SW480 (cell line): ENCODE results near the gene SUCLG2.
"Not testable (repeated sequence)": the region's sequence is repeated elsewhere in the genome, so short reads cannot be mapped to it uniquely, and the experiment has no call there.

Source experiments
- DNase-seq: peaks from one replicate; pipeline ENCODE4 v3.0.0-alpha.2; 2016; ENCODE audit warnings: low spot score

The SUCLG2 gene

GRCh38 chr3:67608034-67608433, 46.4 kb downstream of the SUCLG2 start:
- no peak for DNase-seq

- no peak for DNase-seq
These were observed 49.0 kb downstream of the SUCLG2 start for GRCh38 chr3:67605377-67605776.

GRCh38 chr3:67602816-67603215, 51.6 kb downstream of the SUCLG2 start:
- DNase-seq: no peak

GRCh38 chr3:67601919-67602608, 52.3 kb downstream of the SUCLG2 start:
- no peak for DNase-seq

GRCh38 chr3:67601385-67601784, 53.0 kb downstream of the SUCLG2 start:
- DNase-seq: no peak

GRCh38 chr3:67599821-67600220, 54.6 kb downstream of the SUCLG2 start:
- DNase-seq: no peak

GRCh38 chr3:67598814-67599556, 55.4 kb downstream of the SUCLG2 start:
- DNase-seq: no peak

GRCh38 chr3:67595424-67595823, 59.0 kb downstream of the SUCLG2 start:
- DNase-seq: no peak

GRCh38 chr3:67593761-67594234, 60.6 kb downstream of the SUCLG2 start:
- no peak for DNase-seq

GRCh38 chr3:67592057-67592456, 62.4 kb downstream of the SUCLG2 start:
- DNase-seq: no peak

- no peak for DNase-seq
These were observed 66.6 kb downstream of the SUCLG2 start for GRCh38 chr3:67587811-67588210.

GRCh38 chr3:67587301-67587700, 67.1 kb downstream of the SUCLG2 start:
- DNase-seq: no peak

GRCh38 chr3:67584608-67585007, 69.8 kb downstream of the SUCLG2 start:
- DNase-seq: not testable (repeated sequence)

- DNase-seq: no peak
These were observed 73.9 kb downstream of the SUCLG2 start for GRCh38 chr3:67580430-67581000.

- DNase-seq: no peak
These were observed 76.0 kb downstream of the SUCLG2 start for GRCh38 chr3:67578416-67578815.

- DNase-seq: no peak
These were observed 78.0 kb downstream of the SUCLG2 start for GRCh38 chr3:67576441-67576840.

GRCh38 chr3:67569324-67569723, 85.1 kb downstream of the SUCLG2 start:
- no peak for DNase-seq

- no peak for DNase-seq
These were observed 86.5 kb downstream of the SUCLG2 start for GRCh38 chr3:67567893-67568292.

- no peak for DNase-seq
These were observed 89.4 kb downstream of the SUCLG2 start for GRCh38 chr3:67564973-67565372.

- DNase-seq: no peak
These were observed 90.4 kb downstream of the SUCLG2 start for GRCh38 chr3:67564008-67564407.

GRCh38 chr3:67561667-67562394, 92.6 kb downstream of the SUCLG2 start:
- no peak for DNase-seq

- DNase-seq: no peak
These were observed 93.1 kb downstream of the SUCLG2 start for GRCh38 chr3:67561266-67561665.
